AG04450 (cell line): ENCODE measurements around the gene STPG4. TPM values are rescaled to one million over a fixed set of nuclear protein-coding genes. Genes with fewer than 3 reads are reported as not detected.

ENCODE experiments used
- CTCF ChIA-PET: fragments of 300-600, 350-600 bp; formaldehyde crosslinking; extraction: SDS; loops from one replicate; lab custom pipeline; 2022; ENCODE audit warnings: antibody characterized with exemption, inconsistent platforms; lab: Charles Lee
- POLR2A ChIA-PET: fragments of 350-600 bp; formaldehyde crosslinking; extraction: SDS; loops from one replicate; lab custom pipeline; 2021; ENCODE audit warnings: antibody characterized with exemption, inconsistent platforms; lab: Yijun Ruan, JAX
- DNase-seq: peaks from one replicate; pipeline ENCODE4 v3.0.0-alpha.2; 2011; ENCODE audit warnings: low read depth, low spot score
- H3K27ac ChIP-seq: one replicate; pipeline ENCODE4 v1.5.1; 2012; ENCODE audit warnings: low read depth, low read length, control low read depth
- H3K27me3 ChIP-seq: one replicate; pipeline ENCODE4 v1.6.0; 2012; ENCODE audit warnings: low read length; ENCODE audit not compliant: control insufficient read depth, insufficient read depth
- H3K4me3 ChIP-seq: 2 replicates; pipeline ENCODE4 v1.5.1; 2011; ENCODE audit warnings: mild to moderate bottlenecking, low read depth, low read length, control low read depth
- H3K9me3 ChIP-seq: 2 replicates; pipeline ENCODE4 v1.5.1; 2012; ENCODE audit warnings: low read length; ENCODE audit not compliant: control insufficient read depth, insufficient read depth
- polyA plus RNA-seq: library from polyadenylated mRNA; depleted of rRNA; stranded (reverse); fragments of >200 nt; gene quantifications from 2 replicates; pipeline ENCODE4 v1.2.3, GENCODE V29; 2011
- TF ChIP-seq, protein P1 (sequence below): IDR thresholded peaks from 2 replicates; pipeline ENCODE4 v1.5.1; 2011; ENCODE audit warnings: low read depth, low read length, control low read depth, inconsistent platforms

Gene STPG4
- polyA plus RNA-seq, 1 experiment = 0.14 TPM

DNA sequence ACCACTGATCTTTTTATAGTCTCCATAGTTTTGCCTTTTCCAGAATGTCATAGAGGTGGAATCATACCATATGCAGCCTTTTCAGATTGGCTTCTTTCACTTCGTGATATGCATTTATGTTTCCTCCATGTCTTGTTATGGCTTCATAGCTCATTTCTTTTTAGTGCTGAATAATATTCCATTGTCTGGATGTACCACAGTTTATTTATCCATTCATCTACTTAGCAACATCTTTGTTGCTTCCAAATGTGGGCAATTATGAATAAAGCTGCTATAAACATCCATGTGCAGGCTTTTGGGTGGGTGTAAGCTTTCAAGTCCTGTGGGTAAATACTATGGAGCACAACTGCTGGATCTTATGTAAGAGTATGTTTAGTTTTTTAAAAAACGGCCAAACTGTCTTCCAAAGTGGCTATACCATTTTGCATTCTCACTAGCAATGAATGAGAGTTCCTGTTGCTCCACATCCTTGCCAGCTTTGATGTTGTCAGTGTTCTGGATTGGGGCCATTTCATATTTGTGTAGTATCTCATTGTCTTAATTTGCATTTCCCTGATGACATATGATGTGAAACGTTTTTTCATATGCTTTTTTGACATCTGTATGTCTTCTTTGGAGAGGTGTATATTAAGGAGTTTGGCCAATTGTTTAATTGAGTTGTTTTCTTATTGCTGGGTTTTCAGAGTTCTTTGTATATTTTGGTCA is 20.6 kb downstream of the STPG4 start:
- Histone ChIP-seq H3K27ac (no peak overlapping the region), H3K9me3 (no peaks in the 10 kb centered on the region), H3K27me3 (no peaks in the 10 kb centered on the region), H3K4me3 (no peak overlapping the region)
- no peak for DNase-seq
- CTCF ChIA-PET = no interaction called here
- TF ChIP-seq, protein P1, sequence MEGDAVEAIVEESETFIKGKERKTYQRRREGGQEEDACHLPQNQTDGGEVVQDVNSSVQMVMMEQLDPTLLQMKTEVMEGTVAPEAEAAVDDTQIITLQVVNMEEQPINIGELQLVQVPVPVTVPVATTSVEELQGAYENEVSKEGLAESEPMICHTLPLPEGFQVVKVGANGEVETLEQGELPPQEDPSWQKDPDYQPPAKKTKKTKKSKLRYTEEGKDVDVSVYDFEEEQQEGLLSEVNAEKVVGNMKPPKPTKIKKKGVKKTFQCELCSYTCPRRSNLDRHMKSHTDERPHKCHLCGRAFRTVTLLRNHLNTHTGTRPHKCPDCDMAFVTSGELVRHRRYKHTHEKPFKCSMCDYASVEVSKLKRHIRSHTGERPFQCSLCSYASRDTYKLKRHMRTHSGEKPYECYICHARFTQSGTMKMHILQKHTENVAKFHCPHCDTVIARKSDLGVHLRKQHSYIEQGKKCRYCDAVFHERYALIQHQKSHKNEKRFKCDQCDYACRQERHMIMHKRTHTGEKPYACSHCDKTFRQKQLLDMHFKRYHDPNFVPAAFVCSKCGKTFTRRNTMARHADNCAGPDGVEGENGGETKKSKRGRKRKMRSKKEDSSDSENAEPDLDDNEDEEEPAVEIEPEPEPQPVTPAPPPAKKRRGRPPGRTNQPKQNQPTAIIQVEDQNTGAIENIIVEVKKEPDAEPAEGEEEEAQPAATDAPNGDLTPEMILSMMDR = no peak
- POLR2A ChIA-PET = no interaction called here

- H3K4me3 ChIP-seq = no peak overlapping the region
- CTCF ChIA-PET = no interaction called here
- POLR2A ChIA-PET = interaction anchor here (0.7 kb wide), 1 partner anchor 131 kb away, joined by 3 read pairs; no protein-coding TSS in a partner anchor
- DNase-seq = no peak
- no peaks in the 10 kb centered on the region for H3K27me3 ChIP-seq
- H3K9me3 ChIP-seq = no peaks in the 10 kb centered on the region
- no peak overlapping the region for H3K27ac ChIP-seq
- TF ChIP-seq, protein P1 = no peak
Measured at GRCh38 chr2:47133046-47133445, 22.1 kb downstream of the STPG4 start.

DNA sequence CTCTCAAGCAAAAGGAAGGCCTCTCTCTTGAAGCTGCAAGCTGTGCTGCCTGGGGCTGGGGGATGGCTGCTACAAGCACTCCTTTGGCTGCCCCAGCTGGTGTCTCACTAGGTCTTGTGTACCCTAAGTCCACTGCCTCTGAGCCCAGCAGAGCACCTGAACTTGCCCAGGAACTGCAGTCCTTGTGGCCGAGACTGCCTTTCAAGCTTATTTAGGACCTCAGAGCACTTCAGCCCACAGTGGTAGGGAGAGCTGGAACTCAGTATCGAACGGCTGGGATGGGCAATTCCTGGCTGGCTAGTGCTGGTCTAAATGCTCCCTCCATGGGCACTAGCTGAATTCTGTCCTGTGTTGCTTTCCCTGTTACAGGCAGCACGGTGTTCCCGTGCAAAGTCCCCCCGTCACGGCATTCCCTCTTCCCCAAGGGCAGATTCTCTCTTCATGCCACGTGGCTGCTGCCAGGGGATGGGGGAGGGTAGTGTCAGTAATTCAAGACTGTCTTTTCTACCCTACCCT is 25.9 kb downstream of the STPG4 start:
- TF ChIP-seq, protein P1 = no peak
- POLR2A ChIA-PET = no interaction called here

GRCh38 chr2:47128705-47129104 is 26.4 kb downstream of the STPG4 start:
- Histone ChIP-seq H3K27ac (no peak overlapping the region), H3K9me3 (peaks cover 4% of the 10 kb centered on the region; the same call in 1 of the 2 replicates), H3K27me3 (no peaks in the 10 kb centered on the region), H3K4me3 (no peak overlapping the region)
- no peak for DNase-seq
- ChIA-PET POLR2A (no interaction called here), CTCF (interaction anchor here (0.6 kb wide), 1 partner anchor 258 kb away, joined by 3 read pairs; no protein-coding TSS in a partner anchor)
- TF ChIP-seq, protein P1 = no peak

More for the DNA sequence above, 25.9 kb downstream of the STPG4 start:
- no peak for DNase-seq
- peaks cover 4% of the 10 kb centered on the region; the same call in 1 of the 2 replicates for H3K9me3 ChIP-seq
- H3K4me3 ChIP-seq = no peak overlapping the region
- no peak overlapping the region for H3K27ac ChIP-seq
- CTCF ChIA-PET = no interaction called here
- no peaks in the 10 kb centered on the region for H3K27me3 ChIP-seq
